Glutamatergic neuron (in vitro differentiated cells): ENCODE data around the gene PFDN5. TPM values are rescaled to one million over a fixed set of nuclear protein-coding genes. Genes with fewer than 3 reads are reported as not detected.
A peak's percentile ranks its signal among the peaks of the same experiment; 100 is the strongest.
"Not testable (repeated sequence)": the region's sequence is repeated elsewhere in the genome, so short reads cannot be mapped to it uniquely, and the experiment has no call there.

Source experiments
- DNase-seq: peaks from one replicate; pipeline ENCODE4 v3.0.0; 2022
- H3K27ac Mint-ChIP-seq: one replicate; pipeline ENCODE4 v1.8.0; 2020; ENCODE audit warnings: mild to moderate bottlenecking, mixed read lengths, inconsistent platforms; ENCODE audit not compliant: unreplicated experiment
- H3K27me3 Mint-ChIP-seq: one replicate; pipeline ENCODE4 v1.8.0; 2020; ENCODE audit warnings: mild to moderate bottlenecking, moderate library complexity, mixed read lengths, inconsistent platforms; ENCODE audit not compliant: unreplicated experiment
- H3K36me3 Mint-ChIP-seq: one replicate; pipeline ENCODE4 v1.8.0; 2020; ENCODE audit warnings: mild to moderate bottlenecking, mixed read lengths, inconsistent platforms; ENCODE audit not compliant: unreplicated experiment
- H3K4me1 Mint-ChIP-seq: one replicate; pipeline ENCODE4 v1.8.0; 2020; ENCODE audit warnings: mild to moderate bottlenecking, low read depth, mixed read lengths, inconsistent platforms; ENCODE audit not compliant: unreplicated experiment
- H3K4me3 Mint-ChIP-seq: one replicate; pipeline ENCODE4 v1.8.0; 2020; ENCODE audit warnings: mild to moderate bottlenecking, mixed read lengths, inconsistent platforms; ENCODE audit not compliant: unreplicated experiment
- H3K9me3 Mint-ChIP-seq: one replicate; pipeline ENCODE4 v1.8.0; 2020; ENCODE audit warnings: mild to moderate bottlenecking, moderate library complexity, mixed read lengths, inconsistent platforms; ENCODE audit not compliant: unreplicated experiment
- CTCF ChIP-seq: fragments of 200-600 bp; sonication (generic); IDR thresholded peaks from one replicate; pipeline ENCODE4 v1.5.0; 2021; ENCODE audit not compliant: partially characterized antibody, unreplicated experiment
- total RNA-seq: library from RNA; stranded (reverse); fragmentation: NEBNext Ultra II Directional; extraction: Animal tissue kit (Norgen Biotek cat#: 25700); gene quantifications from one replicate; pipeline ENCODE4 v1.2.1, GENCODE V29; 2021; ENCODE audit not compliant: unreplicated experiment

Gene PFDN5
- total RNA-seq, 1 donor from 2014 or later, result 292 TPM

- peaks cover 4% of the 10 kb centered on the region for H3K9me3 Mint-ChIP-seq
- H3K27me3 Mint-ChIP-seq, result peaks cover 6% of the 10 kb centered on the region
- H3K36me3 Mint-ChIP-seq, result no peaks in the 10 kb centered on the region
- H3K4me1 Mint-ChIP-seq, result peaks cover 15% of the 10 kb centered on the region
- no peak for TF ChIP-seq CTCF
- no peak for DNase-seq
- peak overlapping the region; percentile 95 for H3K4me3 Mint-ChIP-seq
- H3K27ac Mint-ChIP-seq, result peak overlapping the region; percentile 94
These were observed 513 bp downstream of the PFDN5 start for GRCh38 chr12:53295891-53296219.

DNA sequence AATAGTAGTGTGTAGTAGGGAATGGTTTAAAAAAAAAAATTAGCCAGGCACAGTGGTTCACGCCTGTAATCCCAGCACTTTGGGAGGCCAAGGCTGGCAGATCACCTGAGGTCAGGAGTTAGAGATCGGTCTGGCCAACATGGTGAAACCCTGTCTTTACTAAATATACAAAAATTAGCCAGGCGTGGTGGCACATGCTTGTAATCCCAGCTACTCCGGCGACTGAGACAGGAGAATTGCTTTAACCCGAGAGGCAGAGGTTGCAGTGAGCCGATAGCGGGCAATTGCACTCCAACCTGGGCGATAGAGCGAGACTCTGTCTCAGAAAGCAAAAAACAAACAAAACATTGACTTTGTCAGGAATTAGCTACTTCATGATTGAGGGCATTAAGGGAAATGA lies 1.8 kb downstream of the PFDN5 start:
- H3K27ac Mint-ChIP-seq, result not testable (repeated sequence)

GRCh38 chr12:53298164-53298563 lies 2.8 kb downstream of the PFDN5 start:
- H3K27ac Mint-ChIP-seq, result peak overlapping the region; percentile 39
- H3K4me1 Mint-ChIP-seq, result peaks cover 15% of the 10 kb centered on the region
- peak overlapping the region; percentile 50 for H3K4me3 Mint-ChIP-seq
- no peaks in the 10 kb centered on the region for H3K36me3 Mint-ChIP-seq
- DNase-seq, result no peak
- no peak for TF ChIP-seq CTCF
- H3K9me3 Mint-ChIP-seq, result peaks cover 4% of the 10 kb centered on the region
- H3K27me3 Mint-ChIP-seq, result peaks cover 6% of the 10 kb centered on the region

More for the DNA sequence above, 1.8 kb downstream of the PFDN5 start:
- H3K9me3 Mint-ChIP-seq, H3K27me3 Mint-ChIP-seq, H3K36me3 Mint-ChIP-seq, DNase-seq: not testable (repeated sequence)
- Mint-ChIP-seq H3K4me1 (peaks cover 15% of the 10 kb centered on the region), H3K4me3 (peak overlapping the region; percentile 5)

DNA sequence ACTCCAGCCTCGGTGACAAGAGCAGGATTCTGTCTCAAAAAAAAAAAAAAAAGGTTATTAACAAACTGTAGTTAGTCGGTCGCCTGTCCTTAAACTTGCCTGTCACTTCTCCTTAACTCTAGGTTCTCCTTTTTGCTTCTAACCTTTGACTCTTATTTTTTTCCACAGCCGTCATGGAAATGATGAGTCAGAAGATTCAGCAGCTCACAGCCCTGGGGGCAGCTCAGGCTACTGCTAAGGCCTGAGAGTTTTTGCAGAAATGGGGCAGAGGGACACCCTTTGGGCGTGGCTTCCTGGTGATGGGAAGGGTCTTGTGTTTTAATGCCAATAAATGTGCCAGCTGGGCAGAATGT lies 3.7 kb downstream of the PFDN5 start:
- H3K27ac Mint-ChIP-seq, result peak overlapping the region; percentile 86

DNA sequence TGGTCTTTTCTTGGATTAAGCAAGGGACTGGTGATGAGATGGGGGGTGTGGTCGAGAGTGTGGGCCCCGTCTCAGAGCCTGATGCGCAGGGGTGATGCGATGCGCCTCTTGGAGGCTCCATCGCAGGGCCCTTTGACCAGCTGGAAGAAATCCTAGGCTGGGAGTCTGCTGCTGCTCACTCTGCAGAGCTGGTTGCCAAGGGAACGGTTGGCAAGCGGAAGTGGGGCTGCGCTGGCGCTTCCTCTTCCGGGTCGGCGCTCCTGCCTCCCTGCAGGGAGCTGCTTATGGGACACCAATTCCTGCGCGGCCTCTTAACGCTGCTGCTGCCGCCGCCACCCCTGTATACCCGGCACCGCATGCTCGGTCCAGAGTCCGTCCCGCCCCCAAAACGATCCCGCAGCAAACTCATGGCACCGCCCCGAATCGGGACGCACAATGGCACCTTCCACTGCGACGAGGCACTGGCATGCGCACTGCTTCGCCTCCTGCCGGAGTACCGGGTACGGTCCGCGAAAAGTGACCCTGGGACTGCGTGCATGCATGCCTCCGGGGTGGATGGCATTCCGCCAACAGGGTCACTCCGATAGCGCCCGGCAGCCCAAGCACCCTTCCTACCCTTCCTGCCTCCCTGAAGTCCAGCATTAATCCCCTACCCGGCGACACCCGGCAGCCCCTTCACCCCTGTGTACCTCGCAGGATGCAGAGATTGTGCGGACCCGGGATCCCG lies 4.3 kb downstream of the PFDN5 start, which contains the start of gene MYG1:
MYG1 (plus strand) TSS at position 242 of the 727 bp plus-strand sequence; CDS start at position 285, 43 bp downstream.
- peaks cover 6% of the 10 kb centered on the region for H3K27me3 Mint-ChIP-seq
- H3K36me3 Mint-ChIP-seq, result no peaks in the 10 kb centered on the region
- H3K9me3 Mint-ChIP-seq, result peaks cover 4% of the 10 kb centered on the region
- H3K4me3 Mint-ChIP-seq, result peak within 1 kb of the TSS; percentile 96
- peak within 1 kb of the TSS; percentile 86 for H3K27ac Mint-ChIP-seq
- TF ChIP-seq CTCF, result no peak
- peak; percentile 87 for DNase-seq
- peaks cover 15% of the 10 kb centered on the region for H3K4me1 Mint-ChIP-seq

More for the DNA sequence above, 3.7 kb downstream of the PFDN5 start:
- H3K9me3 Mint-ChIP-seq, result peaks cover 4% of the 10 kb centered on the region
- H3K4me3 Mint-ChIP-seq, result peak overlapping the region; percentile 96
- DNase-seq, result no peak
- no peaks in the 10 kb centered on the region for H3K36me3 Mint-ChIP-seq
- H3K27me3 Mint-ChIP-seq, result peaks cover 6% of the 10 kb centered on the region
- H3K4me1 Mint-ChIP-seq, result peaks cover 15% of the 10 kb centered on the region
- TF ChIP-seq CTCF, result no peak
